NB4 (cell line): Measurements from ENCODE around the gene IMP3.

Experiments used
- MAX ChIP-seq: IDR thresholded peaks from 2 replicates; pipeline ENCODE4 v1.6.1; 2011; ENCODE audit warnings: low read depth, low read length
- POLR2A ChIP-seq: IDR thresholded peaks from 2 replicates; pipeline ENCODE4 v1.6.1; 2011; ENCODE audit warnings: mild to moderate bottlenecking; ENCODE audit not compliant: insufficient read length; ENCODE audit errors: extremely low read depth
- TF ChIP-seq, protein P1 (sequence below): IDR thresholded peaks from one replicate; pipeline ENCODE4 v1.5.1; 2012; ENCODE audit warnings: low read depth, low read length

DNA sequence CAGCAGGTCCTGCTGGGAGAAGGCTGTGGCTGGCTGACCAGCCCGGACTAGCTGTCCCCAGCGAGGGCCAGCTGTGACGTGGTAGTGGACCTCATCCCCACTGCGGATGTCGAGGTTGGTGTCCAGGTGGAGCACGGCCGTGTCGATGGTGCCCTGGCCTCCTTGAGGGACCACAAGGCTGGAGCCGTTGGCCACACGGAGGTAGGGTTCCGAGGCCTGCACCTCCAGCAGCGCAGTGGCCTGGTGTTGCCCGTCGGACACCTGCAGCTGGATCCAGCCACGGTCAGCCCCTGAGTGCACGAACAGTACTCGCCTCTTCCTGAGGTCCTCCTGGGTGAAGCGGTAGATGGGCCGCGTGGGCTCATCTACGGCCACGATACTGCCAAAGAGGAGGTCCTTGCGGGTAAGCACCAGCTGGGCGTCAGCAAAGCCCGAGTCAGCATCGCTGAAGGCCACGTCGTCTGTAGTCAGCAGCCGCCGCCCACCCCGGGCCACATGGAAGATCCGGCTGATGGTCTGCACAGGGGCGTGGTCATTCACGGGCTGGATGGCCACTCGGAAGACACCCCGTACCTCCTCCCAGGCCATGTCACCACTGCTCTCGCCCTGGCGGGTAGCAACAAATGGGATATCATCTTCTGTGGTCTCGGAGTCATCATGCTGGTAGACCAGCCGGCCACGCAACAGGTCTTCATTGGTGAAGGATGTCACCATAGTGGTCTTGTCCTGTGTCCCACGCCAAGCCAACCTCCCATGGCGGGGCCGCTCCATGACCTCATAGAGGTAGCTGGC, 47.7 kb upstream of the IMP3 start:
- TF ChIP-seq POLR2A: no peak
- TF ChIP-seq, protein P1, sequence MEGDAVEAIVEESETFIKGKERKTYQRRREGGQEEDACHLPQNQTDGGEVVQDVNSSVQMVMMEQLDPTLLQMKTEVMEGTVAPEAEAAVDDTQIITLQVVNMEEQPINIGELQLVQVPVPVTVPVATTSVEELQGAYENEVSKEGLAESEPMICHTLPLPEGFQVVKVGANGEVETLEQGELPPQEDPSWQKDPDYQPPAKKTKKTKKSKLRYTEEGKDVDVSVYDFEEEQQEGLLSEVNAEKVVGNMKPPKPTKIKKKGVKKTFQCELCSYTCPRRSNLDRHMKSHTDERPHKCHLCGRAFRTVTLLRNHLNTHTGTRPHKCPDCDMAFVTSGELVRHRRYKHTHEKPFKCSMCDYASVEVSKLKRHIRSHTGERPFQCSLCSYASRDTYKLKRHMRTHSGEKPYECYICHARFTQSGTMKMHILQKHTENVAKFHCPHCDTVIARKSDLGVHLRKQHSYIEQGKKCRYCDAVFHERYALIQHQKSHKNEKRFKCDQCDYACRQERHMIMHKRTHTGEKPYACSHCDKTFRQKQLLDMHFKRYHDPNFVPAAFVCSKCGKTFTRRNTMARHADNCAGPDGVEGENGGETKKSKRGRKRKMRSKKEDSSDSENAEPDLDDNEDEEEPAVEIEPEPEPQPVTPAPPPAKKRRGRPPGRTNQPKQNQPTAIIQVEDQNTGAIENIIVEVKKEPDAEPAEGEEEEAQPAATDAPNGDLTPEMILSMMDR: no peak
- TF ChIP-seq MAX: no peak
